C4-2B (cell line): ENCODE data around the gene MCF2L.

Experiments
- CTCF ChIP-seq: fragments of 450-650 bp; conservative IDR thresholded peaks from 2 replicates; pipeline ENCODE4 v1.5.1; 2017; ENCODE audit warnings: mild to moderate bottlenecking
- ZFX ChIP-seq: fragments of 450-650 bp; IDR thresholded peaks from 2 replicates; pipeline ENCODE4 v1.6.1; 2017

GRCh38 chr13:113061271-113061625 is 92.2 kb downstream of the MCF2L start:
- no peak for TF ChIP-seq CTCF
- TF ChIP-seq ZFX = no peak
